T-helper 2 cell (primary cell): ENCODE results near the gene ARID5B.

Experiments
- DNase-seq, 5 experiments: peaks; one replicate each; pipeline versions ENCODE4 v3.0.0 to v3.0.0-alpha.2; 2012 to 2022

Gene ARID5B

GRCh38 chr10:61939902-61940301 lies 38.4 kb downstream of the ARID5B start:
- DNase-seq, result no peak

GRCh38 chr10:61941202-61941681 lies 39.7 kb downstream of the ARID5B start:
- DNase-seq, result no peak

- DNase-seq, result peak in 2 of 5 experiments; percentile 22 to 71
Measured at GRCh38 chr10:61942604-61943461, 41.3 kb downstream of the ARID5B start.

GRCh38 chr10:61943674-61944378 lies 42.3 kb downstream of the ARID5B start:
- peak in 2 of 5 experiments; percentile 35 to 85 for DNase-seq

GRCh38 chr10:61944410-61945147 lies 43.1 kb downstream of the ARID5B start:
- no peak for DNase-seq

GRCh38 chr10:61949687-61950086 lies 48.2 kb downstream of the ARID5B start:
- no peak for DNase-seq

- DNase-seq, result no peak
Measured at GRCh38 chr10:61950449-61951143, 49.1 kb downstream of the ARID5B start.

GRCh38 chr10:61951144-61951483 lies 49.6 kb downstream of the ARID5B start:
- no peak for DNase-seq

- DNase-seq, result no peak
Measured at GRCh38 chr10:61952028-61952674, 50.7 kb downstream of the ARID5B start.

- DNase-seq, result no peak
Measured at GRCh38 chr10:61953183-61953582, 51.7 kb downstream of the ARID5B start.

- DNase-seq, result no peak
Measured at GRCh38 chr10:61957806-61958205, 56.3 kb downstream of the ARID5B start.

GRCh38 chr10:61958311-61958710 lies 56.8 kb downstream of the ARID5B start:
- DNase-seq, result no peak

GRCh38 chr10:61958805-61959204 lies 57.3 kb downstream of the ARID5B start:
- no peak for DNase-seq

- no peak for DNase-seq
Measured at GRCh38 chr10:61959814-61960213, 58.3 kb downstream of the ARID5B start.

GRCh38 chr10:61960396-61961120 lies 59.1 kb downstream of the ARID5B start:
- DNase-seq, result no peak

GRCh38 chr10:61961278-61961677 lies 59.8 kb downstream of the ARID5B start:
- peak in 3 of 5 experiments; percentile 7 to 93 (median 27) for DNase-seq

- no peak for DNase-seq
Measured at GRCh38 chr10:61962971-61963370, 61.5 kb downstream of the ARID5B start.

GRCh38 chr10:61963669-61964058 lies 62.2 kb downstream of the ARID5B start:
- DNase-seq, result no peak

- no peak for DNase-seq
Measured at GRCh38 chr10:61964059-61964709, 62.7 kb downstream of the ARID5B start.

GRCh38 chr10:61964949-61965702 lies 63.6 kb downstream of the ARID5B start:
- DNase-seq, result peak in 1 of 5 experiments; percentile 35
